ENCODE results near the gene OR6S1.
"Not testable (repeated sequence)": the region's sequence is repeated elsewhere in the genome, so short reads cannot be mapped to it uniquely, and the experiment has no call there.

OR6S1 gene

DNA sequence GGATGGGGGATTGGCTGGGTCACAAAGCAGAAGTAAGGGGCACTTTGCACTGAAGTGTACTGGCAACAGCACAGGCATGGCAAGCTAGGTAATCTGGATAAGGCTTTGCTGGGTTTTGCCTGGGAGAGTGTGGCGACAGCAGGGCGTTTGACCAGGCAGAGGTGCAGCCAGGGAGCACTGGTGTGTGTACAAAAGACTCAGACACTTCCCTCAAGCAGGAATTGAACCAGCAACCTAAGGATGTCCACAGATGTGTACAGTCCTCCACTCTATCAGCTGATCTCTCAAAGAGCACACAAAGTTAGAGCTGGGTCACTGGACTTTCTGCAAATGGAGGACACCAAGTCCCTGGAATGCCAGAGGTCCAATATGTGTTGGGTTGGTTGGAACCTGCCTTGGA lies 27.5 kb upstream of the OR6S1 start:
- no peak for DNase-seq

DNA sequence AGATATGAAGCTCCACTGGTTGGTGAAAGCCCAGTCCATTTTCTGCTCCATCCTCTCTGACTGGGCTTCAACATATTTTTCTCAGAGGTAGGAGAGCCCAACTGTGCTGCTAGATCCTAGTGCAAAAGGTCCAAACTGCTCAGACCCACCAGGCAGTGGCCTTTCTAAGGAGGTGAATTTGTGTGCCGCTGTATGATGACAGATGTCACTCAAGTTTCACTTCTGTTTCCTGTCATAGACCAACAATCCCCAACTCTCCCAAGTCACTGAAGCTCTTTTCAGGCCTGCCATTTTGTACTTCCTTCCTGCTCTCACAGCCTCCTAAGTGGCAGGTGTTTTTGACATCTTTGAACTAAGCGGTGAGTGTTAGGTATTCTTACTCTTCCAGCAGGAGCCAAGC lies 26.5 kb upstream of the OR6S1 start:
- DNase-seq = no peak

GRCh38 chr14:20666400-20666961 lies 25.0 kb upstream of the OR6S1 start:
- DNase-seq = not testable (repeated sequence)

DNA sequence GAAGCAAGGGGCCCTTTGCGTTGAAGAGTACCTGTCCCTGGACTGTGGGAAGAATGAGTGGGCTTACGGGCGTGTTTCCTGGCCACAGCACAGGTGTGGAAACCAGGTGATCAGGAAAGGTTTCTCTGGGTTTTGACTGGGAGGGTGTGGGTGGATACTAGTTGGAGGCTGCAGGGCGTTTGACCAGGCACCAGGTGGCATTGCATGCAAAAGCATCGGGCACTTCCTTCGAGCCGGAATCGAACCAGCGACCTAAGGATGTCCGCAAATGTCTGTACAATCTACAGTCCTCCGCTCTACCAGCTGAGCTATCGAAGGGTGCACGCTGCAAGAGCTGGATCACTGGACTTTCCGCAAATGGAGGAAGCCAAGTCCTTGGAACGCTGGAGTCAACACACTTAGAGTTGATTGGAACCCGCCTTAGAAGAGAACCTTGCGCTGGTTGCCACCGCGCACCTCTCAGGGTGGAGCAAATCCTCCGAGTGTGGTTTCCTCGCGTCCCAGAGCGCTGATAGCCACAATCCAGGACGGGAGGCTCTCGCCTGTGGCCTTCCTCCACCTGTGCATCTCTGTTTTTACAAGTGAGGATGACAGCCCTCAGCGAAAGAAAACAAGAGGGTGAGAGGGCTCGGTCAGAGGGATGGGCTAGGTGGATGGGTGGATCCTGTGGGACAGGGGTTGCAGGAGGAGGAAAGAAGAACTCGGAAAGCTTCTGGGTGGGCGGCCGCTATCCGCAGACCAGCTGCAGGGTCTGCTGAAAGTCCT lies 21.7 kb upstream of the OR6S1 start:
- no peak for DNase-seq

GRCh38 chr14:20661197-20661596 lies 19.7 kb upstream of the OR6S1 start:
- DNase-seq = no peak

DNA sequence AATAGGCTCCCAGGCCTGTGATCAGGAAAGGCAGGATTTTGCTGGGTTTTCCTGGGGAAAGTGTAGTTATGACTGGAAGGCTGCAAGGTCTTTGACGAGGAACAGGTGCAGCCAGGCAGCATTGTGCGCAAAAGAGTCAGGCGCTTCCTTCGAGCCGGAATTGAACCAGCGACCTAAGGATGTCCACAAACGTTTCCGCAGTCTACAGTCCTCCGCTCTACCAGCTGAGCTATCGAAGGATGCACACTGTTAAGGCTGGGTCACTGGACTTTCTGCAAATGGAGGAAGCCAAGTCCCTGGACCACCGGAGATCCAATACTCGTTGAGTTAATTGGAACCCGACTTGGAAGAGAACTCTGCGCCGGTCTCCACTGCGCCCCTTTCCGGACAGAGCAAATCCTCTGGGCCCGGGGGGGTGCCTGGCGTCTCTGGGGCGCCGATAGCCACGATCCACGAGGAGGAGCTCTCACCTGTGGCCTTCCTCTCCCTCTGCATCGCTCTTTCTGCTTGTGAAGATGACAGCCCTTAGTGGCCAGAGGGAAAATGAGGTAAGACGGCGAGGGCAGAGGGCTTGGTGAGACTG lies 18.4 kb upstream of the OR6S1 start:
- no peak for DNase-seq

- no peak for DNase-seq
Observed at GRCh38 chr14:20659336-20659735, 17.8 kb upstream of the OR6S1 start.

- no peak for DNase-seq
Observed at GRCh38 chr14:20658246-20658645, 16.8 kb upstream of the OR6S1 start.

GRCh38 chr14:20657216-20658211 lies 16.0 kb upstream of the OR6S1 start:
- DNase-seq = no peak

GRCh38 chr14:20656274-20656673 lies 14.8 kb upstream of the OR6S1 start:
- DNase-seq = no peak

DNA sequence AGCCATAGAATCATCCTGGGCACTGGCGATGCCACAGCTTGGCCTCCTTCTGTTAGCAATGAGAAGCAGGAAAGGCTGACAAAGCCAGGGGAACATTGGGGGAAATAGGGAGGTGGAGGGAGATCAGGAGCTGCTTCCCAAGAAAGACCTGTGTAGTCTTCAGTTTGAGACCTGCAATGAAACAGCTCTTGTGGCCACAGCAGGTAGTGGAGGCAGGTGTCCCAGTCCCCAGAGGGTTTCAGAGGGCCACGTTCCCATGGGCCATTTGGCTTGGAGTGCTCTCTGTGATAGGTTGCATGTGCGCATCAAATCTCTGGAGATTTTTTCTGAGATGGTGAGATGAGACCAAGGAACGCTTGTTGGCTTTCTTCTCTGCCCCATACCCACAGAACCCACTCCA lies 14.4 kb upstream of the OR6S1 start:
- no peak for DNase-seq

GRCh38 chr14:20652996-20653975 lies 11.8 kb upstream of the OR6S1 start:
- DNase-seq = no peak

DNA sequence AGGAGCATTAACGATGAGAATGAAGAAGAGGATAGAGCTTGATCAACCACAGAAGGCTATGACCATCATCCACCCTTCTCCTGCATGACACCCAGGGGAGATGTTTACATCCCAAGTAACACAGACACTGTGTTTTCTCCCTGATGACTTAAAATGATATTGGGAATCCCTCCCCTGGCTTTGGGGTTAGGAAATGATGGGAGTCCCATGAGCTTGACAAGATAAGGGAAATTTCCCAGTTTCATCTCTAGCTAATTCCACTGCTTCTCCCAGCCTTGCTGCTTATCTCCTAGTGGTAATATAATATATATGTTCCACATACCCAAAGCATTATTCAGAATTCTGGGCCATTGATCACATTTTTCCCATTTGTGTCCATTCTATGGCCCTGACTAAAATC lies 4.0 kb upstream of the OR6S1 start:
- no peak for DNase-seq

GRCh38 chr14:20644520-20644919 lies 3.0 kb upstream of the OR6S1 start:
- no peak for DNase-seq

- not testable (repeated sequence) for DNase-seq
Observed at GRCh38 chr14:20642755-20643154, 1.3 kb upstream of the OR6S1 start.

DNA sequence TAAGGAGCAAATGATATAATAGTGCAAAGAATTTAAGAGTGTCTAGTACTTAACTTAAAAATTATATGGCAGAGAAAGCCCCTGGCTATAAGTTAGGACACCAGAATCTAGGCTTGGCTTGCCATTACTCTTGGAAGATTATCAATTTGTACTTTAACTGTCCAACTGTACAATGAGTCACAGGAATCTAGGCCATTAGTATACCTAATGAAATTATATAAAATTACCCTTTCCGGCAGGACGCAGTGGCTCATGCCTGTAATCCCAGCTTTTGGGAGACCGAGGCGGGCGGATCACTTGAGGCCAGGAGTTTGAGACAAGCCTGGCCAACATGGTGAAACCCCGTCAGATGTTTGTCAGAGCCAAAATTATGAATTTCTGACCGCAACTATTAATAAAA lies 691 bp upstream of the OR6S1 start:
- DNase-seq = no peak

DNA sequence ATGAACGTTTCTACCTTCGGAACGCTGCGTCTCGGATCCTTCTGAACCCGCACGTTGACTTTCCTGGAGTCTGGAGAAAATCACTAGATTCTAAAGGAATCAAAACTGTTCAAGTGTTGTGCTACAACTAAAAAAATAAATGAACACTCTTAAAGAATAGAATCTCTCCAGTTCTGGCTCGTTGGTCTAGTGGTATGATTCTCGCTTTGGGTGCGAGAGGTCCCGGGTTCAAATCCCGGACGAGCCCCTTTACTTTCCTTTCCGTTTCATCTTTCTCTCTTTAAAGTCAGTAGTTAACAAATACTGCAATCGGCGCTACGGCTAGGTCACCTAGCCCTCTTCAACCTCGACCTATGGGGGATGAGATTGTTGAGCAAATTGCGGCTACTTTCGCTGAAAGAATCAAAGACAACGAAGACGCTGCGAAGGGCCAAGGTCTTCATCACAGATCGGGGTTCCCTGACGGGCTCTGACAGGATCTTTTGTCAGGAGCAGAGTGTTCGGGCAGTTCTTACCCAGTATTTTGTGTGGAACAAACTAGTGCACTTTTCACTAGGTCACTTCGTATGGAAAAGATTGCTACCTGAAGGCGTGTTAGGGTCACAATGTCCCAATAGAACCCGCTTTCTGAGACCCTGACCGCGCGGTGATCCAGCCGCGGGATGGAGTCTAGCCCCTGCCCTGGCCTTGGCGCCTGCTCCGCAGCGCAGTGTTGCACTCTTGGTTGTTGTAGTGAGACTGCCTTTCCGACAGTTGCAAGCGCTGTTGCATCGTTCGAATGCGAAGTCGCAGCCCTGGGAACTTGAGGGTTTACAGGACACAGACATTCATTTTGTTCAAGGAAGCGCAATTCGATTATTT lies 8.4 kb downstream of the OR6S1 start:
- DNase-seq = no peak

GRCh38 chr14:20632448-20632830 lies 9.1 kb downstream of the OR6S1 start:
- DNase-seq = no peak

DNA sequence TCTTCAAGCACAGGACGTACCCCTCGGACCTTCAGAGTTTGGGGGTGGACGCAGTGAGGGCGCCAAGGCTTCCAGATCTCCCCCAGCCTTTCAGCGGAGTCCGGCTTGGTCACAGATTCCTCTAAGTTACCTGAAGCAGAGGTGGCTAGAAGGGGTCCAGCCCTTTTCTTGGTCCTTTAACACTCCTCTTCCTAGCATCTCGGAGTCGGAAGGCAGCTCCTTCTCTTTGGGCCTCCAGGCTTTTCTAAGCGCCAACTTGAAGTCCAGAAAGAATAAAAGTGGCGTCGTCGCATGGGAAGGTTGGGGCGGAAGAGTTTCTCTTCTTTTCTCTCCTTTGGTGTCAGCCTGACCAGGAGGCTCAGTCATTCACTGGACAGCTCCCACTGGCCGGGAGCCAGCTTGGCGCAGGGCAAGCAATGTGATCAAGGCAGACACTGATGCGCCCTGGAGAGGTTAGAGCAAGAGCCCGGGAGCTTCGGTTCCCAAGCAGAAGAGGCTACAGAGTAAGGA lies 9.6 kb downstream of the OR6S1 start:
- DNase-seq = no peak

DNA sequence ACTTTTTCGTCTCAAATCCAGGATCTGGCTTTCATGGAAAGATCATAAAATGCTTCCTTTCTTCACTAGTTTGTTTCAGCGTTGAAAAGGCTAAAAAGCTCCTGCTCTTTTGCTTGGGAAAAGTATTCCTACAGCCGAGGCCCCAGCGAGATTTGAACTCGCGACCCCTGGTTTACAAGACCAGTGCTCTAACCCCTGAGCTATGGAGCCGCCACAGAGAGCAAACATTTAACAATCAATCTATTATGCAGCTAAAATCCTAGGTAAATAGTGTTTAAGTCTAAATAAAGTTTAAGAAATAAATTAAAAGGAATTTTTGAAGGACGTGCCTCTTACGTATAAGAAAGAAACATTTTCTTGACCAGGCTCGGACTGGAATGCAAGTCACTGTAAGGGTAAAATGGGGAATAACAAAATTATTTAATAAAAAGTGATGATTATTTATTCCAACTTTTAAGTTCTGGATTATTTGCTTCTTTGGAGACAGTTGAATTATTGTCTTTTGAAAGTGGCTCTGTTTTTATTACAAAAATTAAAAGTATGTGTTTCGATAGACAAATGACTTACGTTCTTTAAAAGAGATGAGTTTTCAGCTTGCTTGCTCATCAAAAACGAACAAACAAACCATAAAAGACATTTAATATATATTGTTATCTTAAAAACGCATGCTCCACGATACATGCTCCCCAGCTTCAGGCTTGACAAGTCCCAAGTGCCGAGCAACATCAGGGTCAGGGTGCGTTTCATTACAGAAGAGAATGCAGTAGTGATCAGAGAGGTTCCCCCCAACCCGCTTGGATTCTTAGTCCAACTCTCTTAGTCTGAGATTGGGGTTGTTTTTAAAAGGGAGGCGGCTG lies 10.2 kb downstream of the OR6S1 start:
- no peak for DNase-seq

All from NCI-H2029 (cell line).